DMS53 treated with DMSO at 0.1 percent for 48 hours (cell line): ENCODE measurements around the gene XAB2.
A peak's percentile ranks its signal among the peaks of the same experiment; 100 is the strongest.
"Not testable (repeated sequence)": the region's sequence is repeated elsewhere in the genome, so short reads cannot be mapped to it uniquely, and the experiment has no call there.

Experiments
- DNase-seq: peaks from one replicate; lab custom pipeline; 2025; ENCODE audit not compliant: unreplicated experiment; lab: John Stamatoyannopoulos, UW

XAB2 gene

DNA sequence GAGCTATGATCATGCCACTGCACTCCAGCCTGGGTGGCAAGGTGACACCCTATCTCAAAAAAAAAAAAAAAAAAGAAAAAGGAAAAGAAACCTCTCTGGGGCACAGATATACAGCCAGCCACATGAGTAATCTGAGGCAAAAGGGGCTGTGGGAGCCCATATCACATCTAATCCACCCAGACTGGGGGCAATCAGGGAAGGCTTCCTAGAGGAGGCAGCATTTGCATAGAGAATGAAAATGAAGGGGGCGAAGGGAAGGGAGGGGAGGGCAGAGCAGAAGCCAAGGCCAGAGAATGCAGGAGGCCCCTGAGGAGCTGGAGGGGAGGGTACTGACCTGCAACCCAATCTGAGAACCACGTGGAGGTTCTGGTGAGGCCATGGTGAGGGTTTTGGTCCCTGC lies 20.8 kb upstream of the XAB2 start:
- DNase-seq: no peak

DNA sequence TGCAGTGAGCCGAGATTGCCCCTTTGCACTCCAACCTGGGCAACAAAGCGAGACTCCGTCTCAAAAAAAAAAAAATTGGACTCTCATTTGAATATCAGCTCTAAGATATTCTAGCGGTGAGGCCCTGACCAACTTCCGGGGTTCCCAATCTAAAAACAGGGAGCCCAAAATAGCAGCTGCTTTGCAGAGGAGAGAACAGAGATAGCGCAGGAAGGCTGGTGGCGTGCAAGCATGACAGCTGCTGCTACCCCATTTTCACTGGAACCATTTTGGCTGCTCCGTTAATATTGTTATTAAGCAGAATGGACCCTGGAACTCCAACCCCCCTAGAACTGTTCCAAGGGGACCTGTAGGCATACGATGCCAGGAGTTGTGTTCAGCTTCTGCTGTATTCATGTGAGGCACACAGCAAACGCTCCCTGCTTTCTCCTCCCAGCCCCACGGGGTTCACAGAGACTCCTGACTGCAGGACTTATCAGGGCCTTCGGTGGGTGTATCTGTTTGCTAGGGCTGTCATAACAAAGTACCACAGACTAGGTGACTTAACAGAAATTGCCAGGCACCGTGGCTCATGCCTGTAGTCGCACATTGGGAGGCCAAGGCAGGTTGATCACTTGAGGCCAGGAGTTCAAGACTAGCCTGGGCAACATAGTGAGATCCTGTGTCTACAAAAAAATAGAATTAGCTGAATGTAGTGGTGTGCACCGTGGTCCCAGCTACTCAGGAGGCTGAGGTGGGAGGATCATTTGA lies 19.1 kb upstream of the XAB2 start:
- no peak for DNase-seq

DNA sequence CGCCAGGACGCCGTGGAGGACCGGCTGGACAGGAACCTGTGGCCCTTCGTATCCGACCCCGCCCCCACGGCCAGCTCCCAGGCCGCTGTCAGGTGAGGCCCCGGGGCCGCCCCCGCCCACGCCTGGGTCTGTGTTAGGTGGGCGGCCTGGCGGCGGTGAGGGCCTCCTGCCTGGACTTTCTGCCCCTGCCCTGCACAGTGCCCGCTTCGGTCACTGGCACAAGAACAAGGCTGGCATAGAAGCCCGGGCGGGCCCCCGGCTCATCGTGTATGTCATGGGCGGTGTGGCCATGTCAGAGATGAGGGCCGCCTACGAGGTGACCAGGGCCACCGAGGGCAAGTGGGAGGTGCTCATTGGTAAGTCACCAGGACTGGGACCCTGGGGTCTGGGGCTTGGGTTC lies 17.8 kb upstream of the XAB2 start:
- DNase-seq: no peak

DNA sequence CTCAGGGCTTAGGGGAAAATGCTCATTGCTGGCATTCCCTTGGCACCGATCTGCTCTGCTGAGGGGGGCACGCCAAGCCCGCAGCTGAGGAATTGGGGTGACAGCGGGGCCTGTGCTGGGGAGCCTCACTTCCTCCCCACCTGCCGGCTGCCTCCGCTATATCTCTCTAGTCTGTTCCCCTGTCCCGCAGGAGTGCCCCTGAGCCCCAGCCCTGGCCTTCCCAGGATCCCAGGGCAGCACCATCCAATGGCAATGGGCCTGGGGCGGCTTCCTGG lies 17.0 kb upstream of the XAB2 start:
- DNase-seq: no peak

DNA sequence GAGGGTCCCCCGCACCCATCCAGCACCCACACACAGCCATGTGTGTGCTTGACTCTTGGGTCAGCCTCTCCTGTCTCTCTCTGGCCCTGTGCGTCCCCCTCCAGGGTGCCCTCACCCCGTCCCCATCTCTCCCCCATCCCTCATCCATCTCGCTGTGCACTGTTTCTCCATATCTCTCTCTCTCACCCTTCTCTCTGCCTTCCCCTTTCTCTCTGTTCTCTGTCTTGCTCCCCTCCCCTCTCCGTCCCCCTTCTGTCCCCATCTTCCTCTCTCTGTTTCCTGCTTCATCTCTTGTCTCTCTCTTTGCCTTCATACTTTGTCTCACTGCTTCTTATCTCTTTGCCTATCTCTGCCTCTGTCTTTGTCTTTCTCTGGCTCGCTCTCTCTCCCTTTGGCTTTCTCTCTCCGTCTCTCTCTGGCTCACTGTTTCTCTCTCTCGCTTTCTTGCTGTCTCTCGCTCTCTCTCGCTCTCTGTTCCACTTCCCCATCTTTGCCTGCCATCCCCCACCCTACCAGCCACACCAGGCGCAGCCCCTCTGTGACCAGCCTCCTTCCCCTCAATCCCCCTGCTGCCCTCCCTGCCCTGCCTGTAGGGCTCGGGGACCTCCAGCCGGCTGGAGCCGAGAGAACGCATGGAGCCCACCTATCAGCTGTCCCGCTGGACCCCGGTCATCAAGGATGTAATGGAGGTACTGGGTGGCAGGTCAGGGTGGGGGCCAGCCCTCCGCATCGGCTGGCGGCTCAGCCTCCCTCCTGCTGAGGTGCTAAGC lies 16.5 kb upstream of the XAB2 start:
- DNase-seq: no peak

DNA sequence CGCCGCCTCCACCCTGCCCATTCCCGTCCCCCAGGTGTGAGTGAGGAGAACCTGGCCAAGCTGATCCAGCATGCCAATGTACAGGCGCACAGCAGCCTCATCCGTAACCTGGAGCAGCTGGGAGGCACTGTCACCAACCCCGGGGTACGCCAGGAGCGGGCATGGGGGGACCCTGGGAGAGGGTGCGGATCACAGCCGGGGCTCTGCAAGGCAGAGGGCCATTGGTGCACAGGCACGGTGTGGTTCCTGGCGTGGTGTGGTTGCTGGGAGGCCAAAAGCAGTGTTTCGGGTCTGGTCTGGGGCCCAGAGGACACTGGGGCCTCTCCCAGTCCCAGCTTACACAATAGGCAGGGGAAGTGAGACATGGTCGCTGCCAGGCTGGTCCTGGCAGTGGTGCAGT lies 15.8 kb upstream of the XAB2 start:
- no peak for DNase-seq

DNA sequence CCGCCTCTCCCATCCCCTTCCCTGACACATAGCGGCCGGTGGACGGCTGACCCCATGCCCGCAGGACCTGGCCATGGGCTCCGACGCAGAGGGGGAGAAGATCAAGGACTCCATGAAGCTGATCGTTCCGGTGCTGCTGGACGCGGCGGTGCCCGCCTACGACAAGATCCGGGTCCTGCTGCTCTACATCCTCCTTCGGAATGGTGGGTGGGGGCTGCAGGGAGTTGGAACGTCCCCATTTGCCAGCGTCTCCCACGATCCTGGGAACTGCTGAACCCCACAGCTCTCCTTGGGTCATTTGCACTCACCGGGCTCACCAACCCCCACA lies 15.2 kb upstream of the XAB2 start:
- DNase-seq: no peak

DNA sequence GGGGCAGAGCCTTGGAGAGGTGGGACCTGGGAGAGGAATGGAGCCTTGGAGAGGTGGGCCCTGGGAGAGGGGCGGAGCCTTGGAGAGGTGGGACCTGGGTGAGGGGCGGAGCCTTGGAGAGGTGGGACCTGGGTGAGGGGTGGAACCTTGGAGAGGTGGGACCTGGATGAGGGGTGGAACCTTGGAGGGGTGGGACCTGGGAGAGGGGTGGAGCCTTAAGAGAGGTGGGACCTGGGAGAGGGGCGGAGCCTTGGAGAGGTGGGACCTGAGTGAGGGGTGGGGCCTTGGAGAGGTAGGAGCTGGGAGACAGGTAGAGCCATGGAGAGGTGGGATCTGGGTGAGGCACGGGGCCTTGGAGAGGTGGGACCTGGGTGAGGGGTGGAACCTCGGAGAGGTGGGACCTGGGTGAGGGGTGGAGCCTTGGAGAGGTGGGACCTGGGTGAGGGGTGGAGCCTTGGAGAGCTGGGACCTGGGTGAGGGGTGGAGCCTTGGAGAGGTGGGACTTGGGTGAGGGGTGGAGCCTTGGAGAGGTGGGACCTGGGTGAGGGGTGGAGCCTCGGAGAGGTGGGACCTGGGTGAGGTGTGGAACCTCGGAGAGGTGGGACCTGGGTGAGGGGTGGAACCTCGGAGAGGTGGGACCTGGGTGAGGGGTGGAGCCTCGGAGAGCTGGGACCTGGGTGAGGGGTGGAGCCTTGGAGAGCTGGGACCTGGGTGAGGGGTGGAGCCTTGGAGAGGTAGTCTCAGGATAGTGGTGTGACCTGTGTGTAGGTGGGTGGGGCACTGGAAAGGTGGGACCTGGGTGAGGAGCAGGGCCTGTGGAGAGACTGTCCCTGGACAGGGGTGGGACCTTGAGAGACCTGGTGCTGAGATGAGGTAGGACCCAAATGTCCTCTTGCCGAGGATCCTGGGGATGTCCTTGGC lies 14.5 kb upstream of the XAB2 start:
- not testable (repeated sequence) for DNase-seq

DNA sequence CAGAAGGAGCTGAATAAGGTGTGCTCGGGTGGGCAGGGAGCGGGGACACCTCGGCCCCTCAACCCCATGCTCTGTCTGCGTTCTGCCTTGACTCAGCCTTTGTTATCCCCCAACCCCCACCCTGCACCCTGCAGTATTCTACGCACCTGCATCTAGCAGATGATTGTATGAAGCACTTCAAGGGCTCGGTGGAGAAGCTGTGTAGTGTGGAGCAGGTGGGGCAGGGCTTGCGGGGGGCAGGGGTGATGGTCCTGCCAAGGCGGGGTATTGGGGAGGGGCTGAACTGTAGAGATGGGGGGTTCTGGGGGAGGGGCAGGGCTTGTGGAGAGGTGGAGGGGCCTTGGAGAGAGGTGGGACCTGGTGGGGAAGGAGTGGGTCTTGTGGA lies 13.7 kb upstream of the XAB2 start:
- DNase-seq: no peak

DNA sequence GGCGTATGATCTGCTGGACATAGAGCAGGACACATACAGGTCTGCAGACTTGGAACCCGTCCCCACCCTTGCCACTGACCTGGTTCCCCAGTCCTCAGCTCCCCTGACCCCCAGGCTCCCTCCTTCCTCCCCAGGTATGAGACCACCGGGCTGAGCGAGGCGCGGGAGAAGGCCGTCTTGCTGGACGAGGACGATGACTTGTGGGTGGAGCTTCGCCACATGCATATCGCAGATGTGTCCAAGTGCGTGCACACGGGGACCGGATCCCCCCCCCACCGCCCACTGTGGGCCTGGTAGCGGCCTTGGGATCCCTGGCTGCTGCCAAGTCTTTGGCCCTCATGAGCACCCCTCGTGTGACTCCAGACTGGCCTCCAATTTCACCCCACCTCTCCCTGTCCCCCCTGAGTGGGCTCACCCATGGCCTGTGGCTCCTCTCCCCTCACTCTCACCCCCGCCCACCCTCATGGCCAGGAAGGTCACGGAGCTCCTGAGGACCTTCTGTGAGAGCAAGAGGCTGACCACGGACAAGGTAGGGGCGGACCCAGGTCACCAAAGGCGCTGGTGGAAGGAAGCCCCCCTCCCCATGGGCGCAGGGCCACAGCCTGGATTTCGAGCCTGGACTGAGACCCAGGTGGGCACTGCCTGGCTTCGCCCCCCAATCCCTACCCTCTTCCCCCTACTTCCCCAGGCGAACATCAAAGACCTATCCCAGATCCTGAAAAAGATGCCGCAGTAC lies 13.1 kb upstream of the XAB2 start:
- DNase-seq: no peak

DNA sequence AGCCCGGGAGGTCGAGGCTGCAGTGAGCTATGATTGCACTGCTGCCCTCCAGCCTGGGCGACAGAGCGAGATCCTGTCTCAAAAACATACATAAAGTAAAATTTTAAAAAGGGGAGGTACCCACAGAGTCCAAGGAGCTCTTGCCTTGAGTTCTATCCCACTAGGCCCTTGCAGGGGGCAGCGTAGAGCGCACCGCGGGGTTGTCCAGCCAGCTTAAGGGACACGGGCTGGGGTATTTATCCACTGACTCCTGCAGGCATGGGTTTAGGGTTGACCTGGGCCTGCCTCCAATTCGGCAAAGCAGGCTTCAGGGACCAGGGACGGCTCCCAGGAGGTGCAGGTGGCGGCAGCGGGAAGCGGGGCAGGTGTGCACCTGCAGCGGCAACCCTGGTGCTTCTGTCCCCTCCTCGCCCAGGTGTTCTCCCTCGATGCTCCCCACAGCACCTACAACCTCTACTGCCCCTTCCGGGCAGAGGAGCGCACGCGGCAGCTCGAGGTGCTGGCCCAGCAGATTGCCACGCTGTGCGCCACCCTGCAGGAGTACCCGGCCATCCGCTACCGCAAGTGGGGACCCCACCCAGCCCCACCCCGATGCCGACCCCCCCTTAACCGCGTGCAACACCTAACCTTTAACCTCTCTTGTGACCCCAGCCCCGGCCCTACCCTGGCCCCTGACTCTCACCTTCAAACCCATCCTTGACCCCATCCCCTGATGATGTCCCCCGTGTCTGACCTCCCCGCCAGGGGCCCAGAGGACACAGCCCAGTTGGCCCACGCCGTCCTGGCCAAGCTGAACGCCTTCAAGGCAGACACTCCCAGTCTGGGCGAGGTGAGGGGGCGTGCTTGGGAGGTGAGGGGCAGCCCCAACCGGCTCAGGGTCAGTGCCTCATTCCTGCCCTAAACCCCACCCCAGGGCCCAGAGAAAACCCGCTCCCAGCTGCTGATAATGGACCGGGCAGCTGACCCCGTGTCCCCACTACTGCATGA lies 12.2 kb upstream of the XAB2 start:
- no peak for DNase-seq

DNA sequence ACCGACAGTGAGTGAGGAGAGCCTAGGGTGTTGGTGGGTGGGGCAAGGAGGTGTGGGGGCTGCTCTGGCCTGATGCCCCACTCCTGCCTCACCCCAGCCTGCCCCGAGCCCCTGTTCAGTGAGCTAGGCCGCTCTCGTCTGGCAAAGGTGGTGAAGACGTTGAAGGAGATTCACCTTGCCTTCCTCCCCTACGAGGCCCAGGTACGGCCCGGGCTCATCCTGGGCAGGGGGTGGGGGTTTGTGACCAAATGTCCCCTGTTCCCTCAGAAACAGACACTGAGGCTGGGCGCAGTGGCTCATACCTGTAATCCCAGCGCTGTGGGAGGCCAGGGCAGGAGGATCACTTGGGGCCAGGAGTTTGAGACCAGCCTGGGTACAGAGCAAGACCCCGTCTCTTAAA lies 11.5 kb upstream of the XAB2 start:
- no peak for DNase-seq

DNA sequence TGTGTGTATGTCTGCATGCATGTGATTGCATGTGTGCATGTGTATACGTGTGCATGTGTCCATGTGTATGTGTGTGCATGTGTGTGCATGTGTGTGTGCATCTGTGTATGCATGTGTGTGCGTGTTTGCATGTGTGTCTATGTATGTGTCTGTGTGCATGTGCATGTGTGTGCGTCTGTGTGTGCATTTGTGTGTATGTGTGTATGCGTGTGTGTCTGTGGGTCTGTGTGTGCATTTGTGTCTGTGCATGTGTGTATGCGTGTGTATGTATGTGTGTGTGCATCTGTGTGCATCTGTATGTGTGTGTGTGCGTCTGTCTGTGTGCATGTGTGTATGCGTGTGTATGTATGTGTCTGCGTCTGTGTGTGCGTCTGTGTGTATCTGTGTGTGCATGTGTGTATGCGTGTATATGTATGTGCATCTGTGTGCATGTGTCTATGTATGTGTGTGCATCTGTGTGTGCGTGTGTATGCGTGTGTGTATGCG lies 10.6 kb upstream of the XAB2 start:
- DNase-seq: no peak

DNA sequence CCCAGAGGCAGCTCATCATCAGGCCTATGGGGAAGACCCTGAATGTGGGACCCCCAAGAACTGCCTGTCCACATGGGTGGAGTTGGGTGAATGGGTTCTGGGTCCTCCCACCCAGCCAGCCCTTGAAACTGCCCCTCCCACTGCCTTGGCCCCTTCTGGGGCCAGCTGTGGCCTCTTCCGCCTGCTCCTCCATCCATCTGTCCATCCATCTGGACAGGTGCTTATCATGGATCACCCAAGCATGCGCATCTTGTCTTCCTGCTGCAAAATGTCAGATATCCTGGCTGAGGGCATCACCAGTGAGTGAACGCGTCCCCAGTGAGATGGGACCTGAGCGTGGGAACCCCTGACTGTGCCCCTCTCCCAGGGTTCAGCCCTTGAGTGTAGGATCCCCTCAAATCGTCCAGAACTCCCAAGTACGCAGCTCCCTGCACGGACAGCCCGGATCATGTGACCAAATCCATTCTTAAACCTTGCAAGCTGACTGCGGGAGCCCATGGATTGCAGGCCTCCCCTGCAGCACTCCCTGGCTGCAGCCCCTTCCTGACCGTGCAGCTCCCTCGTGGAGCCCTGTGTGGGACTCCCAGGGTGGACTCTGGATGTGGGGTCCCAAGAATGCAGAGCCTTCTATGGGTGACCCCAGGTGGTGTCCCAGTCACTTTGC lies 9.6 kb upstream of the XAB2 start:
- DNase-seq: no peak

DNA sequence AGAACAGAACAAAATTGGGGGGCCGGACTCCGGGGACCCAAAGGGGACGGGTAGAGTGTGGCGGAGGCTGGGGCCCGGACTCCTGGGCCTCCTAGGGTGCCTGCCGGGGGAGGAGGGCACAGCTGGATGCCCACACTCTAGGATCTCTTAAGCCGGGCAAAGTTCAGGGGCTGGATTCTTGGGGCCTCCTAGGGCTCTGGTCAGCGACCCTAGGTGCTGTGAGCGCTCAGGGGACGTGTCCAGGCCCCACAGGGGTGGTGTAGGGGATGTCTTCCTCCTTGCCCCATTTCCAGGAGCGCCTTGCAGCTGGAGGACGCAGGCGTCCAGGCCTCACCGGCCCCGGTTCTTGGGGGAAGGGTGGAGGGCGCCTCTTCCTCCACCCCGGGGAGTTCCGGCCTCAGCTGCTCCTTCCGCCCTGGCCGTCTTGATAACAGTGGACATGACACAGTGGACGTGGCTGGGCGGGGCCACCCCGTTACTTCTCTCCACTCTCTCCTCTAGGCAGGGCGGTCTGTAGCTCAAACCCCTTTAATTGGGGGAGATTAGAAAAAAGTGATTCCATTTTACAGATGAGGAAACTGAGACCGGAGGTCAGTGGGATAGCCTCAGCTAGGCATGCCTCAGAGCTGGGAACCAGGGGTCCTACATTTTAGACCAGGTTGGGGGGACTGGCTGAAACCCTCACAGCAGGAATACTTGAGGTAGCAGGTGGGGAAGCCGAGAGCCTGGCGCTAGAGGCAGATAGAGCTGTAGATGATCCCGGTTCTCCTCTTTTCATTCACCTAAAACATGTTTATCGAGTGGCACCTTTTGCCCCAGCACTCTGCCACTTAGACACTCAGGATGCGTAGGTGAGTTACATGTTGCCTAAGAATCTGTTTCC lies 8.3 kb upstream of the XAB2 start:
- no peak for DNase-seq

DNA sequence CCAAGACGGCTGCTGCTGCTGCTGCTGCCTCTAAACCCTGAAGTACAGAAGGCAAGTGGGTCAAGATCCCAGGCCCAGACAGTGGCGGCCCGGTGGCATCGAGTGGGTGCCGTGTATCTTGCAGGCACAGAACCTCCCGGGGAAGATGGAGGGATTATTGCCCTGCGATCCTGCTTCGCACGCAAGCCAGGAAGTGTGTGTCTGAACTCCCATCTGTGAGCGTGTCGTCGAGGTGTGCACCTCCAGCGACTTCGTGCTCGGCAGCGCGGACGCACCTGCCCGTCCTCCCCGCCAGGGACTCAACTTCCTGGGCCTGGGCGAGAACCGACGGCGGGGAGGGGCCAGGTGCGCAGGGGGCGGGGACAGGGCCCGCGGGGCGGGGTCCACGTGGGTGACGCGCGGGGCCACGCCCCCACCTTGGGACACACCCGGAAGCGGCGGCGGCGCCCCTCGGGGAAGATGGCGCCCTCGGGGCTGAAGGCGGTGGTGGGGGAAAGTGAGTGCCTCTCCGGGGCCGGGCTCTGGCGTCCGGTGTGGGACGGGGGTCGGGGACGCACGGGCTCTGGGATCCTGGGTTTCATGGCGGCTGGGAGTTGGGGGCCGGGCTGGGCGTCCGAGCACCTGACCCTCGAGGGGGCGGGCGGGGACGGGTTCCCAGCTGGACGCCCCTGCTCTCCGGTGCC lies 7.5 kb upstream of the XAB2 start, which contains the start of gene STXBP2:
Gene STXBP2 (plus strand): TSS at position 420 of the 683 bp plus-strand sequence. CDS start 40 bp downstream, at position 460.
- DNase-seq: peak; percentile 42

DNA sequence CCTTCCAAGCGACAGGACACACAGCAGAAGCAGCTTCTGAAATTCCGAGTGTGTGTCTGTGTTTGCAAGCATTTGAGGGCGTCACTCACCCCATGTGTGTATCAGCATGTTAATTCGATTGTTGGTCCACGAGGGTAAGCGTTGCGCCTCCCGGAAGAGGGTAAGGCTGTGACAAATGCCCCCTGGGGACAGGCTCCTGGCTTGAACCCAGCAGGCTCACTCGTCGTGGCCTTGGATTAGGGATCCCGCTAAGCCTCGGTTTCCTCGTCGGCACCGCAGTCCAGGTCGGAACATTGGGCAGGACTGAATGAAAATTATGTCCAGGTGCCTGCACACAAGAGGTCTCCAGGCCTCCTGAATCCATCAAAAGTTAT lies 7.0 kb upstream of the XAB2 start:
- DNase-seq: no peak

DNA sequence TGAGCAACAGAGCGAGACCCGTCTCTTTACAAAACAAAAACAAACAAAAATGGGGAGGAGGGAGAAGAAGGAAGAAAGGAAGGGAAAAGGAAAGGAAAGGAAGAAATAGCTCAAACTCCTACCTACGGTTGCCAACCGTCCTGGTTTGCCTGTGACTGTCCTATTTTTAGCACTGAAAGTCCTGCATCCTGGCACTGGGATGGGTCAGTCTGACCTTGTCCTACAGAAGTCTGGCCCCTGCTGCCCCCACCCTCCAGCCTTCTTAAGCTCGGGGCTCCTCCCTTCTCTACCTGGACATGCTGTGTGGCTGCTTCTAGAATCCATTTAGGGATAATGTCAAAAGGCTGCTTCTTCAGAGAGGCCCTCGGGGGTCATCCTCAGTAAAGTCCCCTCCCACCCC lies 6.3 kb upstream of the XAB2 start:
- no peak for DNase-seq
